ENCODE data around the gene MRGPRG. TPM values are rescaled to one million over a fixed set of nuclear protein-coding genes. Genes with fewer than 3 reads are reported as not detected.

The MRGPRG gene
- not detected in 5 replicates for total RNA-seq (2022; extraction: Qiagen RNA extraction; ENCODE audit: low read depth)

GRCh38 chr11:3218483-3219280, at the start of gene MRGPRG:
Gene MRGPRG, minus strand, starts transcription at chr11:3218813. Its CDS starts 0 bp downstream, at chr11:3218813.

GRCh38 chr11:3231851-3232744, 13.5 kb upstream of the MRGPRG start, which contains the start of gene MRGPRE:
Gene MRGPRE, minus strand, starts transcription at chr11:3232417. Its CDS starts 3,618 bp downstream, at chr11:3228799.

Other genes starting within 250 kb of the MRGPRG start
- gene NAP1L4, start 226.5 kb downstream of the MRGPRG start, total RNA-seq (2022; extraction: Qiagen RNA extraction; ENCODE audit: low read depth): 107 to 131 TPM (median 127 TPM) in 5 replicates
- 57.0 to 66.1 TPM (median 64.4 TPM) in 5 replicates for gene CARS1, start 161.4 kb downstream of the MRGPRG start, total RNA-seq (2022; extraction: Qiagen RNA extraction; ENCODE audit: low read depth)
- 4.7 to 7.3 TPM (median 5.0 TPM) in 5 replicates for gene OSBPL5, start 53.5 kb downstream of the MRGPRG start, total RNA-seq (2022; extraction: Qiagen RNA extraction; ENCODE audit: low read depth)
- 0.06 to 0.21 TPM (median 0.10 TPM) in 5 replicates for gene MRGPRE, start 13.6 kb upstream of the MRGPRG start, total RNA-seq (2022; extraction: Qiagen RNA extraction; ENCODE audit: low read depth)
- gene ZNF195, start 160.3 kb upstream of the MRGPRG start, total RNA-seq (2022; extraction: Qiagen RNA extraction; ENCODE audit: low read depth): 17.5 to 23.0 TPM (median 20.1 TPM) in 5 replicates